Measurements from ENCODE around the gene RAP1GAP.
A peak's percentile ranks its signal among the peaks of the same experiment; 100 is the strongest.

RAP1GAP gene

GRCh38 chr1:21624571-21625389 lies 44.4 kb downstream of the RAP1GAP start:
- DNase-seq: no peak

- DNase-seq: peak; percentile 93
Measured at GRCh38 chr1:21623410-21623961, 45.7 kb downstream of the RAP1GAP start.

GRCh38 chr1:21622466-21623315 lies 46.5 kb downstream of the RAP1GAP start:
- peak; percentile 51 for DNase-seq

GRCh38 chr1:21621761-21622436 lies 47.3 kb downstream of the RAP1GAP start:
- DNase-seq: no peak

GRCh38 chr1:21621051-21621450 lies 48.1 kb downstream of the RAP1GAP start:
- no peak for DNase-seq

- no peak for DNase-seq
Measured at GRCh38 chr1:21620496-21620895, 48.7 kb downstream of the RAP1GAP start.

GRCh38 chr1:21620011-21620410 lies 49.1 kb downstream of the RAP1GAP start:
- no peak for DNase-seq

GRCh38 chr1:21619375-21619947 lies 49.7 kb downstream of the RAP1GAP start:
- DNase-seq: no peak

- no peak for DNase-seq
Measured at GRCh38 chr1:21618561-21619374, 50.4 kb downstream of the RAP1GAP start.

- no peak for DNase-seq
Measured at GRCh38 chr1:21618059-21618458, 51.1 kb downstream of the RAP1GAP start.

- no peak for DNase-seq
Measured at GRCh38 chr1:21617126-21617738, 51.9 kb downstream of the RAP1GAP start.

- no peak for DNase-seq
Measured at GRCh38 chr1:21616372-21616771, 52.8 kb downstream of the RAP1GAP start.

GRCh38 chr1:21614419-21615115 lies 54.6 kb downstream of the RAP1GAP start:
- DNase-seq: no peak

GRCh38 chr1:21613072-21613867 lies 55.9 kb downstream of the RAP1GAP start:
- no peak for DNase-seq

GRCh38 chr1:21612057-21612456 lies 57.1 kb downstream of the RAP1GAP start:
- DNase-seq: no peak

- DNase-seq: no peak
Measured at GRCh38 chr1:21610989-21611785, 58.0 kb downstream of the RAP1GAP start.

GRCh38 chr1:21610027-21610426 lies 59.1 kb downstream of the RAP1GAP start:
- DNase-seq: no peak

GRCh38 chr1:21608798-21609197 lies 60.4 kb downstream of the RAP1GAP start:
- no peak for DNase-seq

All from kidney glomerular epithelial cell (primary cell).